WERI-Rb-1 (cell line): ENCODE data around the gene ZNF444.

Source experiments
- DNase-seq: peaks from one replicate; pipeline ENCODE4 v3.0.0-alpha.2; 2020
- H3K27ac ChIP-seq: fragments of 250-450 bp; sonication (Bioruptor Pico); 2 replicates; pipeline ENCODE4 v1.5.1; 2020; ENCODE audit warnings: mild to moderate bottlenecking, moderate library complexity
- H3K27me3 ChIP-seq: fragments of 250-450 bp; sonication (Bioruptor Pico); 2 replicates; pipeline ENCODE4 v1.5.1; 2021; ENCODE audit warnings: mild to moderate bottlenecking, low read depth, moderate library complexity; ENCODE audit not compliant: insufficient read depth, severe bottlenecking
- H3K36me3 ChIP-seq: fragments of 250-450 bp; sonication (Bioruptor Pico); 2 replicates; pipeline ENCODE4 v1.5.1; 2020; ENCODE audit warnings: mild to moderate bottlenecking, moderate library complexity
- H3K4me3 ChIP-seq: 2 replicates; pipeline ENCODE4 v1.5.1; 2011; ENCODE audit warnings: low read depth, mild to moderate bottlenecking, control low read depth, low read length
- H3K9me3 ChIP-seq: fragments of 250-450 bp; sonication (Bioruptor Pico); 2 replicates; pipeline ENCODE4 v1.5.1; 2021; ENCODE audit warnings: mild to moderate bottlenecking, moderate library complexity; ENCODE audit not compliant: severe bottlenecking
- CTCF ChIP-seq: IDR thresholded peaks from 2 replicates; pipeline ENCODE4 v1.5.1; 2011; ENCODE audit warnings: low read depth, mild to moderate bottlenecking, control low read depth, inconsistent platforms, low read length

ZNF444 gene

GRCh38 chr19:56158170-56158757 lies 17.2 kb downstream of the ZNF444 start:
- TF ChIP-seq CTCF: no peak
- DNase-seq: no peak
- peaks cover 43% of the 10 kb centered on the region for H3K36me3 ChIP-seq
- H3K27ac ChIP-seq: no peak overlapping the region
- no peak overlapping the region for H3K4me3 ChIP-seq
- H3K27me3 ChIP-seq: no peaks in the 10 kb centered on the region
- H3K9me3 ChIP-seq: no peaks in the 10 kb centered on the region

GRCh38 chr19:56159009-56159559 lies 18.0 kb downstream of the ZNF444 start:
- TF ChIP-seq CTCF: no peak
- Histone ChIP-seq H3K27ac (no peak overlapping the region), H3K36me3 (peaks cover 39% of the 10 kb centered on the region), H3K27me3 (no peaks in the 10 kb centered on the region), H3K9me3 (no peaks in the 10 kb centered on the region), H3K4me3 (no peak overlapping the region)
- no peak for DNase-seq

- Histone ChIP-seq H3K36me3 (peaks cover 32% of the 10 kb centered on the region), H3K27ac (no peak overlapping the region), H3K9me3 (no peaks in the 10 kb centered on the region), H3K4me3 (no peak overlapping the region), H3K27me3 (no peaks in the 10 kb centered on the region)
- TF ChIP-seq CTCF: no peak
- no peak for DNase-seq
These were observed 18.7 kb downstream of the ZNF444 start for GRCh38 chr19:56159622-56160271.

- TF ChIP-seq CTCF: no peak
- no peak overlapping the region for H3K4me3 ChIP-seq
- DNase-seq: no peak
- H3K27me3 ChIP-seq: no peaks in the 10 kb centered on the region
- no peaks in the 10 kb centered on the region for H3K9me3 ChIP-seq
- no peak overlapping the region for H3K27ac ChIP-seq
- peaks cover 22% of the 10 kb centered on the region for H3K36me3 ChIP-seq
These were observed 20.4 kb downstream of the ZNF444 start for GRCh38 chr19:56161534-56161933.

GRCh38 chr19:56162258-56162657 lies 21.2 kb downstream of the ZNF444 start:
- DNase-seq: no peak
- no peak overlapping the region for H3K27ac ChIP-seq
- H3K9me3 ChIP-seq: no peaks in the 10 kb centered on the region
- peaks cover 22% of the 10 kb centered on the region for H3K36me3 ChIP-seq
- no peaks in the 10 kb centered on the region for H3K27me3 ChIP-seq
- TF ChIP-seq CTCF: no peak
- no peak overlapping the region for H3K4me3 ChIP-seq
